Heart right ventricle (tissue), 16 donors: ENCODE results near the gene OR10H1. TPM values are rescaled to one million over a fixed set of nuclear protein-coding genes. Genes with fewer than 3 reads are reported as not detected.

ENCODE experiments used
- ATAC-seq, 8 donors: fragments of 200-7000 bp; cut with Tn5 transposase; one replicate each; pipeline ENCODE4 v1.9.1; 2020; ENCODE audit warnings: mild to moderate bottlenecking in 8 of 8, moderate library complexity in 8 of 8, moderate number of reproducible peaks in 1 of 8
- DNase-seq, 2 donors: peaks; one replicate each; pipeline ENCODE4 v3.0.0-alpha.2; 2020
- H3K27ac ChIP-seq, 10 donors: fragments of 200-600 bp; sonication (generic) in 2 of 10; one replicate each; pipeline versions ENCODE4 v1.5.0 to v1.8.0; 2020 to 2022; ENCODE audit warnings: mild to moderate bottlenecking in 3 of 10
- H3K27me3 ChIP-seq, 7 donors: fragments of 200-600 bp; one replicate each; pipeline ENCODE4 v1.8.0; 2021 to 2022; ENCODE audit warnings: mild to moderate bottlenecking in 2 of 7
- H3K36me3 ChIP-seq, 9 donors: fragments of 200-600 bp; sonication (generic) in 1 of 9; one replicate each; pipeline versions ENCODE4 v1.5.0 to v1.8.0; 2020 to 2022; ENCODE audit warnings: mild to moderate bottlenecking in 2 of 9
- H3K4me1 ChIP-seq, 9 donors: fragments of 200-600 bp; sonication (generic) in 1 of 9; one replicate each; pipeline versions ENCODE4 v1.5.0 to v1.8.0; 2020 to 2022; ENCODE audit warnings: mild to moderate bottlenecking in 4 of 9
- H3K4me3 ChIP-seq, 10 donors: fragments of 200-600 bp; sonication (generic) in 2 of 10; one replicate each; pipeline versions ENCODE4 v1.5.0 to v1.8.0; 2020 to 2022; ENCODE audit warnings: mild to moderate bottlenecking in 7 of 10, moderate library complexity in 2 of 10
- H3K9me3 ChIP-seq, 11 donors: fragments of 200-600 bp in 10 of 11; sonication (generic) in 2 of 11; one replicate each; pipeline versions ENCODE4 v1.5.0 to v1.8.0; 2013 to 2022; ENCODE audit warnings: mild to moderate bottlenecking in 2 of 11, control low read depth in 1 of 11, moderate library complexity in 1 of 11
- WGBS, 2 donors: extraction: QIAGEN DNeasy Blood & Tissue Kit; methylation state at CpG; one replicate each; pipeline ENCODE4 v1.1.7; 2013; ENCODE audit warnings: inconsistent platforms in 1 of 2; 5-methylcytosine and 5-hydroxymethylcytosine counted together
- intact Hi-C, 10 donors: fragments of 100-400 bp; cut with DNase I; formaldehyde crosslinking; loops; one replicate each; pipeline versions ENCODE4 v1.11.1 to v1.14.2; 2022
- polyA plus RNA-seq, 2 donors: library from polyadenylated mRNA; stranded (reverse); fragments of 200-250 nt; gene quantifications; one replicate each; pipeline ENCODE4 v1.2.3, GENCODE V29; 2013
- total RNA-seq, 10 donors: library from RNA; stranded (reverse); fragmentation: NEBNext Ultra II Directional in 3 of 10; extraction: Animal tissue kit (Norgen Biotek cat#: 25700) in 3 of 10; gene quantifications; one replicate each; pipeline versions ENCODE4 v1.2.1 to v1.2.4, GENCODE V29; 2021 to 2023
- TF ChIP-seq, protein P1 (sequence below), 9 donors: fragments of 200-600 bp; sonication (generic) in 2 of 9; IDR thresholded peaks; one replicate each; pipeline versions ENCODE4 v1.5.0 to v1.8.0; 2021 to 2022; ENCODE audit warnings: antibody characterized with exemption in 9 of 9, mild to moderate bottlenecking in 5 of 9, moderate library complexity in 1 of 9
- donor health status: Arrhythmogenic right ventricular cardiomyopathy.
- donor health status: ischemic (EF 13 %, LVEDD 7.1; RV severe dilation, severe dysfunction).
- donor health status: healthy with polysubstance abuse.
- donor health status: DM: no; HTN: yes; CAD: no.
- donor health status: DM: no; HTN: no; CAD: no.
- donor health status: ischemic (EF 25% LVEDD 6.9; RV normal size, moderate dysfunction).
- donor health status: ischemic (EF 25% LVEDD 5.7; RV mildly dilated, moderate dysfunction).
- donor health status: healthy.
- donor health status: DM: yes; HTN: yes; CAD: no.
- donor health status: Ischemic cardiomyopathy.
- donor health status: ischemic (EF 35%, LVEDD 5.7; RV mildly dilated, moderate dysfunction).
- donor health status: nonischemic (EF 11% LVEDD 7.7; RV severe dilation, severe dysfunction).
- donor health status: DM: yes; HTN: yes; CAD: no.
- donor health status: PGD.
- donor health status: ischemic (EF 29% LVEDD 5.4; RV normal size, mild dysfunction).
- donor health status: nonischemic (EF 23%, LVEDD 6.1; RV moderate dilation, normal function).

OR10H1 gene
- total and polyA plus RNA-seq, 12 donors, result not detected

DNA sequence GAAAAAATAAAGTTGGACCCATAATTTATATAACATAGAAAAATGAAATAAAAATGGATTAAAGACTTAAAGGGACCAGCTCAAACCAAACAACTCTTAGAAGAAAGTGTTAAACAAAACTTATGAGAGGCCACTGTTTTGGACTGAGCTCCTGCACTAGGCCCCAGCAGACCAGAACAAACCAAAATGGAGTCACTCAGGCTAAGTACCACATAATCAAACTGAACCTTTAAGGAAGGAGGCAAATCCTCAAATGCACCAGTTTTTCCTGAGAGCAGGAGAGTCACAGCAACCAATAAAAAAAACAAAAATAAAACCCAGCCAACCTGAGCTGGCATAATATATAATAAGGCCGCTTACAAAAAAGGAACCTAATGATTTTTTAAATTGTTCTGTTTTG is 10.3 kb upstream of the OR10H1 start:
- intact Hi-C loops, result no loop called here

DNA sequence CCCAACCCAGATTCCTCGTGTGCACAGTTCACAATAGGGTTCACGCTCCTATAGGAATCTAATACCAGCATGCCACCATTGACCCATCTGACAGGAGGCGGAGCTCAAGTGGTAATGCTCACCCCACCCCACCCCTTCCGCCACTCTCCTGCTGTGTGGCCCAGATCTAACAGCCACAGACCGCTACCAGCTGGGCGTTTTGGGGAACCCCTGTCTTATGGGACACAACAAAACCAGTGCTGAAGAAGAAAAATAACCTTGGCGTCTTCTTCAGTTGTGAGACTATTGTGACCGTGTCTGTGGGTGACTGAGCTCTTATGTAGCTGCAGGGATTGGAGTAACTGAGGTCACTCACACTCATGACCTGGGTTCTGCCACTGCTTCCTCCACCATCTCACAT is 5.2 kb upstream of the OR10H1 start:
- ATAC-seq (no peak), DNase-seq (no peak)
- peaks cover 0 to 11% (median 1%) of the 10 kb centered on the region in 7 donors for H3K27me3 ChIP-seq
- no peak overlapping the region for H3K27ac ChIP-seq
- no peaks in the 10 kb centered on the region for H3K9me3 ChIP-seq
- WGBS, 2 donors, result 89% methylated on average over 8 of the region's 8 CpGs
- H3K36me3 ChIP-seq, result no peaks in the 10 kb centered on the region
- intact Hi-C loops, result no loop called here
- no peak overlapping the region for H3K4me3 ChIP-seq
- TF ChIP-seq, protein P1, sequence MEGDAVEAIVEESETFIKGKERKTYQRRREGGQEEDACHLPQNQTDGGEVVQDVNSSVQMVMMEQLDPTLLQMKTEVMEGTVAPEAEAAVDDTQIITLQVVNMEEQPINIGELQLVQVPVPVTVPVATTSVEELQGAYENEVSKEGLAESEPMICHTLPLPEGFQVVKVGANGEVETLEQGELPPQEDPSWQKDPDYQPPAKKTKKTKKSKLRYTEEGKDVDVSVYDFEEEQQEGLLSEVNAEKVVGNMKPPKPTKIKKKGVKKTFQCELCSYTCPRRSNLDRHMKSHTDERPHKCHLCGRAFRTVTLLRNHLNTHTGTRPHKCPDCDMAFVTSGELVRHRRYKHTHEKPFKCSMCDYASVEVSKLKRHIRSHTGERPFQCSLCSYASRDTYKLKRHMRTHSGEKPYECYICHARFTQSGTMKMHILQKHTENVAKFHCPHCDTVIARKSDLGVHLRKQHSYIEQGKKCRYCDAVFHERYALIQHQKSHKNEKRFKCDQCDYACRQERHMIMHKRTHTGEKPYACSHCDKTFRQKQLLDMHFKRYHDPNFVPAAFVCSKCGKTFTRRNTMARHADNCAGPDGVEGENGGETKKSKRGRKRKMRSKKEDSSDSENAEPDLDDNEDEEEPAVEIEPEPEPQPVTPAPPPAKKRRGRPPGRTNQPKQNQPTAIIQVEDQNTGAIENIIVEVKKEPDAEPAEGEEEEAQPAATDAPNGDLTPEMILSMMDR (IDR thresholded peaks at IDR 0.05), result no peak
- H3K4me1 ChIP-seq, result no peaks in the 10 kb centered on the region

More for the DNA sequence above, 10.3 kb upstream of the OR10H1 start:
- TF ChIP-seq, protein P1 (IDR thresholded peaks at IDR 0.05), result no peak
- ATAC-seq (no peak), DNase-seq (no peak)
- no peak overlapping the region for H3K4me3 ChIP-seq
- no peaks in the 10 kb centered on the region for H3K36me3 ChIP-seq
- WGBS, 2 donors, result 37 to 95% methylated on average over 1 of the region's 1 CpG
- no peaks in the 10 kb centered on the region for H3K4me1 ChIP-seq
- no peak overlapping the region for H3K27ac ChIP-seq
- H3K27me3 ChIP-seq, result peaks cover 0 to 19% (median 7%) of the 10 kb centered on the region in 7 donors
- H3K9me3 ChIP-seq, result no peaks in the 10 kb centered on the region

DNA sequence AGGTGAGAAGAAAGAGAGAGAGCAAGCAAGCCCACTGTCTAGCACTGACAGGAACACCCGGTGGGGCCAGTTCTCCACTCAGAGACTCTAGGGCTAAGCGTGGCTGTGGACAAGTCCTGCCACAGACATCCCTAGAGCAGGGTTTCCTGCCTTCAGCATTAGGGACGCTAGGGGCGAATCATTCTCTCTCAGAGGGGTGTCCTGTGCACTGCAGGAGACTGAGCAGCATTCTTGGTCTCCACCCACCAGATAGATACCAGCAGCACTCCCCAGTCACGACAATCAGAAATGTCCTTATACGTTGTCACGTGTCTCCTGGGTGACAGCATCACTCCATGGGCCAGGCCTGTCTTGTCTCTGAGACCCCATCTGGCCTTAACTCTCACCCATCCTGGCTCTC is 1.5 kb downstream of the OR10H1 start:
- no peak for DNase-seq
- Histone ChIP-seq H3K9me3 (no peaks in the 10 kb centered on the region), H3K27me3 (peaks cover 0 to 45% (median 33%) of the 10 kb centered on the region in 7 donors), H3K36me3 (no peaks in the 10 kb centered on the region), H3K4me1 (peaks cover 0 to 6% (median 0%) of the 10 kb centered on the region in 9 donors), H3K4me3 (no peak overlapping the region), H3K27ac (no peak overlapping the region)
- intact Hi-C loops, result loop anchor here in 6 of 10 donors (5.0 to 10.0 kb wide), 3 partner anchors 179 to 187 kb away; no protein-coding TSS in a partner anchor
- 30 to 36% methylated on average over 7 of the region's 7 CpGs for WGBS, 2 donors
- ATAC-seq, result no peak
- TF ChIP-seq, protein P1 (IDR thresholded peaks at IDR 0.05), result no peak

DNA sequence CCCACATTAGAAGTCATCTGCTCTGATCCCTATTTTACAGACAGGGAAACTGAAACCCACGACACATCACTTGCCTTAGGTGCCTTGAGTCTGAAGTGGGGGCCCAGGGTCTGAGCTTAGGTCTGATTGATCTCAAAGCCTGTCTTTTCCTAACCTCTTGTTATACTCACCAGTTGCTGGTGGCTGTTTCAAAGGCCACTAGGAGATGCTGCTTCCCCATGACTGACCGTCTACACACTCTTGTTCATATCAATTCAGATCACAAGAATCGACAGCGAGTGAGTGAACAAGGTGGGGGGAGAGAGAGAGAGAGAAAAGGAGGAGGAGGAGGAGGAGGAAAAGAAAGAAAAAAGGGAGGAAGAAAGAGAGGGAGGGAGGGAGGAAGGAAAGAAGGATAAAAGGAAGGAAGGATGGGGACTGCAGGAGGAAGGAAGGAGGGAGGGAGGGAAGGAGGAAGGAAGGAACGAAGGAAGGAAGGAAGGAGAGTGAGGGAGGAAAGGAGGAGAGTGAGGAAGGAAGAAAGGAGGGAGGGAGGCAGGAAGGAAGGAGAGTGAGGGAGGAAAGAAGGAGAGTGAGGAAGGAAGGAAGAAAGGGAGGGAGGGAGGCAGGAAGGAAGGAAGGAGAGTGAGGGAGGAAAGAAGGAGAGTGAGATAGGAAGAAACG is 3.3 kb downstream of the OR10H1 start:
- DNase-seq (no peak), ATAC-seq (no peak)
- TF ChIP-seq, protein P1 (IDR thresholded peaks at IDR 0.05), result peak in 1 of 9 donors; percentile 19
- 23 to 46% methylated on average over 6 of the region's 6 CpGs for WGBS, 2 donors
- intact Hi-C loops, result loop anchor here in 6 of 10 donors (5.0 to 10.0 kb wide), 3 partner anchors 177 to 185 kb away; no protein-coding TSS in a partner anchor
- Histone ChIP-seq H3K27me3 (peaks cover 0 to 45% (median 33%) of the 10 kb centered on the region in 7 donors), H3K27ac (no peak overlapping the region), H3K4me3 (no peak overlapping the region), H3K4me1 (peaks cover 0 to 6% (median 0%) of the 10 kb centered on the region in 9 donors), H3K9me3 (no peaks in the 10 kb centered on the region), H3K36me3 (no peaks in the 10 kb centered on the region)
